ENCODE results near the gene GKN1.
A peak's percentile ranks its signal among the peaks of the same experiment; 100 is the strongest.

Gene GKN1

GRCh38 chr2:68940369-68940768 is 34.1 kb upstream of the GKN1 start:
- no peak for DNase-seq (ENCODE audit: low read depth in 2 of 2)
- TF ChIP-seq, protein P1, sequence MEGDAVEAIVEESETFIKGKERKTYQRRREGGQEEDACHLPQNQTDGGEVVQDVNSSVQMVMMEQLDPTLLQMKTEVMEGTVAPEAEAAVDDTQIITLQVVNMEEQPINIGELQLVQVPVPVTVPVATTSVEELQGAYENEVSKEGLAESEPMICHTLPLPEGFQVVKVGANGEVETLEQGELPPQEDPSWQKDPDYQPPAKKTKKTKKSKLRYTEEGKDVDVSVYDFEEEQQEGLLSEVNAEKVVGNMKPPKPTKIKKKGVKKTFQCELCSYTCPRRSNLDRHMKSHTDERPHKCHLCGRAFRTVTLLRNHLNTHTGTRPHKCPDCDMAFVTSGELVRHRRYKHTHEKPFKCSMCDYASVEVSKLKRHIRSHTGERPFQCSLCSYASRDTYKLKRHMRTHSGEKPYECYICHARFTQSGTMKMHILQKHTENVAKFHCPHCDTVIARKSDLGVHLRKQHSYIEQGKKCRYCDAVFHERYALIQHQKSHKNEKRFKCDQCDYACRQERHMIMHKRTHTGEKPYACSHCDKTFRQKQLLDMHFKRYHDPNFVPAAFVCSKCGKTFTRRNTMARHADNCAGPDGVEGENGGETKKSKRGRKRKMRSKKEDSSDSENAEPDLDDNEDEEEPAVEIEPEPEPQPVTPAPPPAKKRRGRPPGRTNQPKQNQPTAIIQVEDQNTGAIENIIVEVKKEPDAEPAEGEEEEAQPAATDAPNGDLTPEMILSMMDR (IDR thresholded peaks at IDR 0.05; ENCODE audit: low read depth, low read length), result no peak
- no peak overlapping the region for H3K4me3 ChIP-seq (replicated peaks in 1 of 2; ENCODE audit: low read depth in 2 of 2, low read length in 2 of 2)

GRCh38 chr2:68942827-68943226 is 31.6 kb upstream of the GKN1 start:
- no peak overlapping the region for H3K4me3 ChIP-seq (replicated peaks in 1 of 2; ENCODE audit: low read depth in 2 of 2, low read length in 2 of 2)
- TF ChIP-seq, protein P1 (IDR thresholded peaks at IDR 0.05; ENCODE audit: low read depth, low read length), result no peak
- no peak for DNase-seq (ENCODE audit: low read depth in 2 of 2)

DNA sequence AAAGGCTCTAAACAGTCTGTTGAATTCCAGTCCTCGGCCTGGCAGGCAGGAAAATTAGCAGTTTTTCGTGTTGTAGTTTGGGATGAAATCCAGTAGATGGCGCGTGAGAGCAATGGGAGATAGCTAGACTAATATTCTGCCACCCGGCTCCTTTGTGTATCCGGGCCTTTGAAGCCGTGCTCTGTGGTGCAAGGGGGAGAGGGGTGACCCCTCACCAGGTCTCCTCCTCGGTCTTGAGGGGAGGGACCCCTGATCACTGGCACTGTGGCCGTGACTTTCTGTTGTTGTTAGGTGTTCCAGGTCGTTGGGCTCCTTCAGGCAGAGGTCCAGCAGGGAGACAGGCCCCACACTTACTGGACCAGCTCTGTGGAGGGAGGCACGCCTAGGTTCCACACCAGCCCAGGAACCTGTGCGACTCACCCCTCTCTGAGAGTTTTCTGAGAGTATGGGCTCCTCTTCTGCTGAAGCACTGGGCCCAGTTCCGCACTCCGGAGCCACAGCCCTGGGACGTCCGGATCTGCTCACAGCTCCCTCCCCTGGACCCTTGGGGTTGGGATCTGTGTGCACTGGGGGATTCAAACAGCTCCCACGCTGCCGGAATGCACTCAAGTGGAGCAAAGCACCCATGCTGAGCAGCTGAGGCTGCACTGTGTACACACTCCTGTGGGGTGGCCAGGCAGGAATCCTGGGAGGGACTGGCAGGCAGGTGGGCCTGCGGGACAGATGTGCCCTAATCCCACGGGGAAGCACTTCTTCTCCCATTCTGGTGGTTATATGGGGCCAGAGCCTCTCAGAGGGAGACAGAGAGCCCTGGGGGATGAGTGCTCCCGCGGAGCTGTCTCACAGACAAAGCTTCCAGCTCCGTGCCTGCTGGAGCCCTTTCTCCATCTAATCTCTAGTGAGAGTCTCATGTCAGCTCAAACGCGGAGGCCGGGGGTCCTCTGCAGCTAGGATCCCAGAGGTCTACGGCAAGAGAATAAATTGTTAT is 30.6 kb upstream of the GKN1 start:
- peak; percentile 73 to 77 for DNase-seq (ENCODE audit: low read depth in 2 of 2)

GRCh38 chr2:68946117-68946516 is 28.3 kb upstream of the GKN1 start:
- DNase-seq (ENCODE audit: low read depth in 2 of 2), result no peak
- no peak overlapping the region for H3K4me3 ChIP-seq (replicated peaks in 1 of 2; ENCODE audit: low read depth in 2 of 2, low read length in 2 of 2)
- TF ChIP-seq, protein P1 (IDR thresholded peaks at IDR 0.05; ENCODE audit: low read depth, low read length), result no peak

More for the DNA sequence above, 30.6 kb upstream of the GKN1 start:
- TF ChIP-seq, protein P1 (IDR thresholded peaks at IDR 0.05; ENCODE audit: low read depth, low read length), result peak; percentile 81
- H3K4me3 ChIP-seq (replicated peaks in 1 of 2; ENCODE audit: low read depth in 2 of 2, low read length in 2 of 2), result no peak overlapping the region

DNA sequence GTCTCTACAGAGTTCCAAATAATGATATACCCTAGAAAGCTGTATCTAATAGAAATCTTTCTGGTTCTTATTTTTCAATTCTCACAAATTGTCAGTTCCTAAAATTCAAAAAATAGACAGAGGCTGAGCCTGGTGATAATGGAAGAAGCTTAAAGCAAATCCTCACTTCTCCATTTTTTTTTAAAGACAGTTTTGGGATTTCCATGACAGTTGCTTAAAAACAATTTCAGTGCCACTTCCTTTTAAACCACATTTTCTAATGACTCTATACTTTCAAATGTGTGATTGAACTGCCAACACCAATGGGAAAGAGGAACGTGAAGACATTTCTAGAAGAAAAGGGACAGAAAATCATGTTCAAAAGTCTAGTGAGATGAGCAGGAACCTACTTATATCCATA is 25.7 kb upstream of the GKN1 start:
- no peak overlapping the region for H3K4me3 ChIP-seq (replicated peaks in 1 of 2; ENCODE audit: low read depth in 2 of 2, low read length in 2 of 2)
- TF ChIP-seq, protein P1 (IDR thresholded peaks at IDR 0.05; ENCODE audit: low read depth, low read length), result no peak
- no peak for DNase-seq (ENCODE audit: low read depth in 2 of 2)

- H3K4me3 ChIP-seq (replicated peaks in 1 of 2; ENCODE audit: low read depth in 2 of 2, low read length in 2 of 2), result no peak overlapping the region
- DNase-seq (ENCODE audit: low read depth in 2 of 2), result no peak
- TF ChIP-seq, protein P1 (IDR thresholded peaks at IDR 0.05; ENCODE audit: low read depth, low read length), result no peak
These were observed 22.5 kb upstream of the GKN1 start for GRCh38 chr2:68951899-68952298.
